ENCODE results near the gene ANKRD6. TPM values are rescaled to one million over a fixed set of nuclear protein-coding genes. Genes with fewer than 3 reads are reported as not detected.

ANKRD6 gene
- total and polyA plus RNA-seq, 2 donors (not counting 3 experiments of a cell fraction or from before 2014, with no cell fraction given): 3.4 to 9.6 TPM

DNA sequence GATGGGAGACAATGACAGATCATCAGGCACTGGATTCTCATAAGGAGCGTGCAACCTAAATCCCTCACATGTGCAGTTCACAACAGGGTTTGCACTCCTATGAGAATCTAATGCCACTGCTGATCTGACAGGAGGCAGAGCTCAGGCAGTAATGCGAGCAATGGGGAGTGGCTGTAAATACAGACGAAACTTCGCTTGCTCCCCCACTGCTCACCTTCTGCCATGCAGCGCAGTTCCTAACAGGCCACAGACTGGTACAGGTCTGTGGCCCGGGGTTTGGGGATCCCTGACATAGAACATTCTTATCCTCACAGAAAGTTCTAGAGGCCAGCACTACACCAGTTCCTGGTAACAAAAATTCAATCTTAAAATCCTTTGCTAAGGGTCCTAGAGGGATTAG is 44.1 kb upstream of the ANKRD6 start:
- H3K9me3 ChIP-seq (replicated peaks; ENCODE audit: control insufficient read depth, insufficient read depth, low read length): no peaks in the 10 kb centered on the region
- H3K79me2 ChIP-seq (ENCODE audit: control insufficient read depth, insufficient read depth, low read length): no peaks in the 10 kb centered on the region
- H3K36me3 ChIP-seq (ENCODE audit: control insufficient read depth in 2 of 2, extremely low read depth in 1 of 2, insufficient read depth in 2 of 2, low read length in 2 of 2): no peaks in the 10 kb centered on the region
- H3K27me3 ChIP-seq (ENCODE audit: control insufficient read depth in 2 of 2, insufficient read depth in 2 of 2, low read length in 2 of 2): peaks cover 2 to 7% of the 10 kb centered on the region in 2 experiments
- no peak overlapping the region for H3K9ac ChIP-seq (replicated peaks; ENCODE audit: extremely low read depth, insufficient read depth, low read length)
- H3K4me3 ChIP-seq (replicated peaks in 1 of 3; ENCODE audit: insufficient read depth in 1 of 3, low read depth in 1 of 3, low read length in 3 of 3): no peak overlapping the region
- H3K4me1 ChIP-seq (ENCODE audit: control insufficient read depth, extremely low read depth, insufficient read depth, low read length): no peaks in the 10 kb centered on the region
- FAIRE-seq (no peak), DNase-seq (ENCODE audit: low read depth, low spot score) (no peak)
- H3K27ac ChIP-seq (ENCODE audit: insufficient read depth, low read depth, low read length): no peak overlapping the region
- BruUV-seq (replicated peaks): no TSS peak
- no peak for TF ChIP-seq JUN (IDR thresholded peaks at IDR 0.05; ENCODE audit: borderline replicate concordance, insufficient read depth, insufficient read length, low read depth)
- no peak for TF ChIP-seq POLR2A (IDR thresholded peaks at IDR 0.05; ENCODE audit: low read depth, low read length)
- no peak for TF ChIP-seq GATA2 (IDR thresholded peaks at IDR 0.05; ENCODE audit: insufficient read depth, insufficient read length, low read depth, low read length)
- TF ChIP-seq, protein P1, sequence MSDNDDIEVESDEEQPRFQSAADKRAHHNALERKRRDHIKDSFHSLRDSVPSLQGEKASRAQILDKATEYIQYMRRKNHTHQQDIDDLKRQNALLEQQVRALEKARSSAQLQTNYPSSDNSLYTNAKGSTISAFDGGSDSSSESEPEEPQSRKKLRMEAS (IDR thresholded peaks at IDR 0.05; ENCODE audit: insufficient read depth, insufficient read length): no peak
- no peak for TF ChIP-seq MYC (IDR thresholded peaks at IDR 0.05; ENCODE audit: low read depth, low read length)
- TF ChIP-seq EZH2 (IDR thresholded peaks at IDR 0.05; ENCODE audit: borderline replicate concordance, low read depth, low read length, severe bottlenecking): no peak
- TF ChIP-seq FOS (IDR thresholded peaks at IDR 0.05; ENCODE audit: borderline replicate concordance, insufficient read depth, low read length): no peak
- no peak for TF ChIP-seq POLR2AphosphoS5 (IDR thresholded peaks at IDR 0.05; ENCODE audit: insufficient read depth, low read depth, low read length)
- TF ChIP-seq CTCF (IDR thresholded peaks at IDR 0.05; ENCODE audit: extremely low read depth in 1 of 2, insufficient read depth in 1 of 2, low read depth in 1 of 2, low read length in 2 of 2): no peak
- H2AFZ ChIP-seq (ENCODE audit: low read depth, low read length): no peak overlapping the region
- no peaks in the 10 kb centered on the region for H3K9me1 ChIP-seq (replicated peaks; ENCODE audit: control insufficient read depth, extremely low read depth, insufficient read depth, low read length)
- dilution Hi-C loops (cut with MboI; ENCODE audit: extremely low pct_ligation_motif_present, low sequenced_read_pairs) (no loop called here), intact Hi-C loops (cut with micrococcal nuclease) (no loop called here)
- CTCF ChIA-PET: interaction anchor here (1.2 to 1.6 kb wide), 2 partner anchors 17 to 223 kb away, joined by 3 read pairs; no protein-coding TSS in a partner anchor
- no peaks in the 10 kb centered on the region for H4K20me1 ChIP-seq (replicated peaks; ENCODE audit: control insufficient read depth, extremely low read depth, insufficient read depth, low read length)
- H3K4me2 ChIP-seq (ENCODE audit: insufficient read depth, low read length): no peak overlapping the region
- POLR2A ChIA-PET: no interaction called here
